Activated naive CD8-positive, alpha-beta T cell (primary cell): ENCODE data around the gene TIAM2.

ENCODE experiments used
- H3K27ac Mint-ChIP-seq: one replicate; pipeline ENCODE4 v1.8.0; 2021; ENCODE audit warnings: mixed read lengths
- H3K27me3 Mint-ChIP-seq: one replicate; pipeline ENCODE4 v1.8.0; 2021; ENCODE audit warnings: mixed read lengths
- H3K36me3 Mint-ChIP-seq: one replicate; pipeline ENCODE4 v1.8.0; 2021; ENCODE audit warnings: mixed read lengths
- H3K4me1 Mint-ChIP-seq: one replicate; pipeline ENCODE4 v1.8.0; 2021; ENCODE audit warnings: low read depth, mixed read lengths
- H3K4me3 Mint-ChIP-seq: one replicate; pipeline ENCODE4 v1.8.0; 2021; ENCODE audit warnings: mild to moderate bottlenecking, mixed read lengths
- H3K9me3 Mint-ChIP-seq: one replicate; pipeline ENCODE4 v1.8.0; 2021; ENCODE audit warnings: low read depth, mixed read lengths

Gene TIAM2

GRCh38 chr6:155147958-155148663 is 153.0 kb downstream of the TIAM2 start:
- peaks cover 37% of the 10 kb centered on the region for H3K4me1 Mint-ChIP-seq
- no peaks in the 10 kb centered on the region for H3K27me3 Mint-ChIP-seq
- peak overlapping the region; percentile 23 for H3K27ac Mint-ChIP-seq
- no peaks in the 10 kb centered on the region for H3K9me3 Mint-ChIP-seq
- no peak overlapping the region for H3K4me3 Mint-ChIP-seq
- peaks cover 11% of the 10 kb centered on the region for H3K36me3 Mint-ChIP-seq

- no peak overlapping the region for H3K4me3 Mint-ChIP-seq
- H3K4me1 Mint-ChIP-seq: peaks cover 56% of the 10 kb centered on the region
- H3K9me3 Mint-ChIP-seq: no peaks in the 10 kb centered on the region
- peaks cover 6% of the 10 kb centered on the region for H3K36me3 Mint-ChIP-seq
- no peak overlapping the region for H3K27ac Mint-ChIP-seq
- peaks cover 1% of the 10 kb centered on the region for H3K27me3 Mint-ChIP-seq
Measured at GRCh38 chr6:155150967-155151671, 156.0 kb downstream of the TIAM2 start.

GRCh38 chr6:155152211-155153076 is 157.3 kb downstream of the TIAM2 start:
- peaks cover 3% of the 10 kb centered on the region for H3K27me3 Mint-ChIP-seq
- H3K4me1 Mint-ChIP-seq: peaks cover 64% of the 10 kb centered on the region
- H3K27ac Mint-ChIP-seq: peak overlapping the region; percentile 97
- peaks cover 6% of the 10 kb centered on the region for H3K36me3 Mint-ChIP-seq
- no peak overlapping the region for H3K4me3 Mint-ChIP-seq
- no peaks in the 10 kb centered on the region for H3K9me3 Mint-ChIP-seq

GRCh38 chr6:155154158-155154830 is 159.2 kb downstream of the TIAM2 start:
- peaks cover 3% of the 10 kb centered on the region for H3K27me3 Mint-ChIP-seq
- peak overlapping the region; percentile 97 for H3K27ac Mint-ChIP-seq
- peaks cover 73% of the 10 kb centered on the region for H3K4me1 Mint-ChIP-seq
- peak overlapping the region; percentile 57 for H3K4me3 Mint-ChIP-seq
- no peaks in the 10 kb centered on the region for H3K9me3 Mint-ChIP-seq
- H3K36me3 Mint-ChIP-seq: no peaks in the 10 kb centered on the region

- Mint-ChIP-seq H3K36me3 (peaks cover 6% of the 10 kb centered on the region), H3K27me3 (peaks cover 3% of the 10 kb centered on the region), H3K9me3 (no peaks in the 10 kb centered on the region), H3K4me3 (peak overlapping the region; percentile 46), H3K27ac (peak overlapping the region; percentile 97), H3K4me1 (peaks cover 69% of the 10 kb centered on the region)
Measured at GRCh38 chr6:155155787-155156447, 160.8 kb downstream of the TIAM2 start.

GRCh38 chr6:155157101-155157500 is 162.0 kb downstream of the TIAM2 start:
- Mint-ChIP-seq H3K9me3 (no peaks in the 10 kb centered on the region), H3K4me1 (peaks cover 65% of the 10 kb centered on the region), H3K4me3 (no peak overlapping the region), H3K27me3 (peaks cover 3% of the 10 kb centered on the region), H3K36me3 (peaks cover 9% of the 10 kb centered on the region), H3K27ac (peak overlapping the region; percentile 86)

- H3K9me3 Mint-ChIP-seq: no peaks in the 10 kb centered on the region
- H3K36me3 Mint-ChIP-seq: peaks cover 9% of the 10 kb centered on the region
- peaks cover 59% of the 10 kb centered on the region for H3K4me1 Mint-ChIP-seq
- H3K4me3 Mint-ChIP-seq: peak overlapping the region; percentile 51
- peak overlapping the region; percentile 59 for H3K27ac Mint-ChIP-seq
- peaks cover 4% of the 10 kb centered on the region for H3K27me3 Mint-ChIP-seq
Measured at GRCh38 chr6:155158030-155158843, 163.1 kb downstream of the TIAM2 start.

- no peak overlapping the region for H3K4me3 Mint-ChIP-seq
- H3K27me3 Mint-ChIP-seq: peaks cover 2% of the 10 kb centered on the region
- H3K36me3 Mint-ChIP-seq: peaks cover 9% of the 10 kb centered on the region
- H3K27ac Mint-ChIP-seq: no peak overlapping the region
- peaks cover 21% of the 10 kb centered on the region for H3K4me1 Mint-ChIP-seq
- no peaks in the 10 kb centered on the region for H3K9me3 Mint-ChIP-seq
Measured at GRCh38 chr6:155162682-155163081, 167.6 kb downstream of the TIAM2 start.

- H3K36me3 Mint-ChIP-seq: peaks cover 9% of the 10 kb centered on the region
Measured at GRCh38 chr6:155163601-155164000, 168.5 kb downstream of the TIAM2 start.

GRCh38 chr6:155165029-155165710 is 170.1 kb downstream of the TIAM2 start:
- peaks cover 4% of the 10 kb centered on the region for H3K36me3 Mint-ChIP-seq
- peaks cover 2% of the 10 kb centered on the region for H3K27me3 Mint-ChIP-seq
- no peak overlapping the region for H3K4me3 Mint-ChIP-seq
- peaks cover 3% of the 10 kb centered on the region for H3K4me1 Mint-ChIP-seq
- H3K27ac Mint-ChIP-seq: no peak overlapping the region
- no peaks in the 10 kb centered on the region for H3K9me3 Mint-ChIP-seq

More at GRCh38 chr6:155163601-155164000, 168.5 kb downstream of the TIAM2 start:
- Mint-ChIP-seq H3K9me3 (no peaks in the 10 kb centered on the region), H3K4me3 (no peak overlapping the region), H3K27ac (no peak overlapping the region), H3K4me1 (peaks cover 12% of the 10 kb centered on the region), H3K27me3 (peaks cover 2% of the 10 kb centered on the region)

- Mint-ChIP-seq H3K9me3 (no peaks in the 10 kb centered on the region), H3K4me3 (peak overlapping the region; percentile 66), H3K27ac (peak overlapping the region; percentile 95), H3K36me3 (no peaks in the 10 kb centered on the region), H3K27me3 (no peaks in the 10 kb centered on the region), H3K4me1 (peaks cover 32% of the 10 kb centered on the region)
Measured at GRCh38 chr6:155170519-155170918, 175.4 kb downstream of the TIAM2 start.

GRCh38 chr6:155171109-155171746 is 176.1 kb downstream of the TIAM2 start:
- H3K4me1 Mint-ChIP-seq: peaks cover 32% of the 10 kb centered on the region
- H3K4me3 Mint-ChIP-seq: peak overlapping the region; percentile 66
- no peaks in the 10 kb centered on the region for H3K9me3 Mint-ChIP-seq
- no peaks in the 10 kb centered on the region for H3K36me3 Mint-ChIP-seq
- peak overlapping the region; percentile 95 for H3K27ac Mint-ChIP-seq
- no peaks in the 10 kb centered on the region for H3K27me3 Mint-ChIP-seq
